SJSA1 (cell line): ENCODE data around the gene HINT3. TPM values are rescaled to one million over a fixed set of nuclear protein-coding genes. Genes with fewer than 3 reads are reported as not detected.
"Not testable (repeated sequence)": the region's sequence is repeated elsewhere in the genome, so short reads cannot be mapped to it uniquely, and the experiment has no call there.

ENCODE experiments used
- DNase-seq, 2 experiments: peaks; one replicate each; pipeline ENCODE4 v3.0.0-alpha.2; 2015 to 2020; ENCODE audit warnings: low spot score in 2 of 2, low read depth in 1 of 2
- H3K27ac ChIP-seq: fragments of 250-450 bp; sonication (Bioruptor Pico); 2 replicates; pipeline ENCODE4 v1.5.1; 2020; ENCODE audit warnings: mild to moderate bottlenecking, moderate library complexity
- H3K27me3 ChIP-seq: fragments of 250-450 bp; sonication (Bioruptor Pico); replicated peaks from 2 replicates; pipeline ENCODE4 v1.5.1; 2020; ENCODE audit warnings: mild to moderate bottlenecking, moderate library complexity
- H3K36me3 ChIP-seq: fragments of 250-450 bp; sonication (Bioruptor Pico); 2 replicates; pipeline ENCODE4 v1.5.1; 2020; ENCODE audit warnings: mild to moderate bottlenecking
- H3K4me1 ChIP-seq: fragments of 250-450 bp; sonication (Bioruptor Pico); replicated peaks from 2 replicates; pipeline ENCODE4 v1.6.1; 2021; ENCODE audit warnings: mild to moderate bottlenecking
- H3K4me3 ChIP-seq: fragments of 250-450 bp; sonication (Bioruptor Pico); 2 replicates; pipeline ENCODE4 v1.5.1; 2020; ENCODE audit warnings: mild to moderate bottlenecking
- H3K9me3 ChIP-seq: fragments of 250-450 bp; sonication (Bioruptor Pico); replicated peaks from 2 replicates; pipeline ENCODE4 v1.5.1; 2020; ENCODE audit warnings: mild to moderate bottlenecking
- total RNA-seq: library from RNA; depleted of rRNA; stranded (reverse); fragments of >200 nt; shearing (Covaris generic); gene quantifications from 2 replicates; pipeline ENCODE4 v1.2.3, GENCODE V29; 2014; rRNA removed

HINT3 gene
- total RNA-seq, 1 experiment from 2014 or later = 16.9 TPM

- H3K36me3 ChIP-seq = peaks cover 37% of the 10 kb centered on the region
- DNase-seq = no peak
- H3K9me3 ChIP-seq = no peaks in the 10 kb centered on the region
- H3K27me3 ChIP-seq = no peaks in the 10 kb centered on the region
- no peak overlapping the region for H3K4me3 ChIP-seq
- H3K27ac ChIP-seq = no peak overlapping the region
- peaks cover 4% of the 10 kb centered on the region; the same call in 1 of the 2 replicates for H3K4me1 ChIP-seq
These were observed 60.0 kb downstream of the HINT3 start for GRCh38 chr6:126016591-126016990.

- H3K9me3 ChIP-seq = no peaks in the 10 kb centered on the region
- peaks cover 4% of the 10 kb centered on the region; the same call in 1 of the 2 replicates for H3K4me1 ChIP-seq
- H3K27ac ChIP-seq = no peak overlapping the region
- H3K4me3 ChIP-seq = no peak overlapping the region
- no peaks in the 10 kb centered on the region for H3K27me3 ChIP-seq
- DNase-seq = no peak
- peaks cover 34% of the 10 kb centered on the region for H3K36me3 ChIP-seq
These were observed 61.1 kb downstream of the HINT3 start for GRCh38 chr6:126017668-126018067.

GRCh38 chr6:126020305-126021050 is 63.9 kb downstream of the HINT3 start:
- no peak for DNase-seq
- H3K36me3 ChIP-seq = peaks cover 27% of the 10 kb centered on the region
- no peak overlapping the region for H3K4me3 ChIP-seq
- H3K9me3 ChIP-seq = no peaks in the 10 kb centered on the region
- H3K27me3 ChIP-seq = no peaks in the 10 kb centered on the region
- H3K4me1 ChIP-seq = peaks cover 3% of the 10 kb centered on the region; the same call in 1 of the 2 replicates
- no peak overlapping the region for H3K27ac ChIP-seq

GRCh38 chr6:126023474-126023873 is 66.9 kb downstream of the HINT3 start:
- H3K4me3 ChIP-seq, H3K27me3 ChIP-seq, DNase-seq: not testable (repeated sequence)

GRCh38 chr6:126026001-126026400 is 69.4 kb downstream of the HINT3 start:
- Histone ChIP-seq H3K9me3 (no peaks in the 10 kb centered on the region), H3K36me3 (peaks cover 24% of the 10 kb centered on the region), H3K27ac (no peak overlapping the region), H3K4me1 (no peaks in the 10 kb centered on the region), H3K4me3 (no peak overlapping the region), H3K27me3 (no peaks in the 10 kb centered on the region)
- no peak for DNase-seq

More at GRCh38 chr6:126023474-126023873, 66.9 kb downstream of the HINT3 start:
- H3K27ac ChIP-seq, H3K9me3 ChIP-seq, H3K4me1 ChIP-seq: not testable (repeated sequence)
- peaks cover 26% of the 10 kb centered on the region for H3K36me3 ChIP-seq

GRCh38 chr6:126027601-126028000 is 71.0 kb downstream of the HINT3 start:
- no peak overlapping the region for H3K4me3 ChIP-seq
- no peak overlapping the region for H3K27ac ChIP-seq
- H3K36me3 ChIP-seq = peaks cover 13% of the 10 kb centered on the region
- H3K27me3 ChIP-seq = no peaks in the 10 kb centered on the region
- H3K4me1 ChIP-seq = no peaks in the 10 kb centered on the region
- DNase-seq = no peak
- H3K9me3 ChIP-seq = no peaks in the 10 kb centered on the region

Other genes with a start within 250 kb of the HINT3 start
- gene HEY2, start 207.1 kb upstream of the HINT3 start, total RNA-seq = 0.66 TPM in 1 of 2 replicates, not detected in the other
- 4.4 and 8.5 TPM in 2 replicates for gene NCOA7, start 165.8 kb upstream of the HINT3 start, total RNA-seq
- gene TRMT11, start 29.8 kb downstream of the HINT3 start, total RNA-seq = 24.1 and 28.3 TPM in 2 replicates